GM23338 (cell line): ENCODE measurements around the gene GPRC5D. TPM values are rescaled to one million over a fixed set of nuclear protein-coding genes. Genes with fewer than 3 reads are reported as not detected.

Experiments used
- ATAC-seq: fragments of 200-7000 bp; cut with Tn5 transposase; 3 replicates; pipeline ENCODE4 v1.9.1; 2020
- DNase-seq: peaks from one replicate; pipeline ENCODE4 v3.0.0-alpha.2; 2015; ENCODE audit warnings: low spot score
- H2AFZ ChIP-seq: fragments of 200-600 bp; sonication (generic); 2 replicates; pipeline ENCODE4 v1.8.0; 2016; ENCODE audit warnings: antibody characterized with exemption, mild to moderate bottlenecking, moderate library complexity
- H3F3A ChIP-seq: fragments of 200-600 bp; sonication (generic); replicated peaks from 2 replicates; pipeline ENCODE4 v1.8.0; 2017; ENCODE audit warnings: antibody characterized with exemption, mixed run types, low read depth
- H3K27ac ChIP-seq: fragments of 200-600 bp; sonication (generic); 2 replicates; pipeline ENCODE4 v1.6.1; 2016; ENCODE audit warnings: low read depth
- H3K27me3 ChIP-seq: fragments of 200-600 bp; sonication (generic); 2 replicates; pipeline ENCODE4 v1.8.0; 2016; ENCODE audit warnings: mild to moderate bottlenecking, mixed run types, moderate library complexity; ENCODE audit not compliant: insufficient read depth
- H3K36me3 ChIP-seq: fragments of 200-600 bp; sonication (generic); 2 replicates; pipeline ENCODE4 v1.8.0; 2016; ENCODE audit warnings: mild to moderate bottlenecking; ENCODE audit not compliant: insufficient read depth
- H3K4me1 ChIP-seq: fragments of 200-600 bp; sonication (generic); 2 replicates; pipeline ENCODE4 v1.8.0; 2016; ENCODE audit warnings: mild to moderate bottlenecking, moderate library complexity; ENCODE audit not compliant: insufficient read depth
- H3K4me2 ChIP-seq: fragments of 200-600 bp; sonication (generic); 2 replicates; pipeline ENCODE4 v1.7.1; 2017; ENCODE audit warnings: mixed run types
- H3K4me3 ChIP-seq: fragments of 200-600 bp; sonication (generic); 2 replicates; pipeline ENCODE4 v1.6.1; 2016; ENCODE audit warnings: mixed run types
- H3K79me2 ChIP-seq: fragments of 200-600 bp; sonication (generic); replicated peaks from 2 replicates; pipeline ENCODE4 v1.8.0; 2017; ENCODE audit warnings: mild to moderate bottlenecking; ENCODE audit not compliant: insufficient read depth
- H3K9me2 ChIP-seq: fragments of 200-600 bp; sonication (generic); 2 replicates; pipeline ENCODE4 v1.8.0; 2017; ENCODE audit not compliant: insufficient read depth
- H4K20me1 ChIP-seq: fragments of 200-600 bp; sonication (generic); replicated peaks from 2 replicates; pipeline ENCODE4 v1.8.0; 2017; ENCODE audit warnings: mild to moderate bottlenecking; ENCODE audit not compliant: insufficient read depth
- H3K27ac Mint-ChIP-seq: 2 replicates; pipeline ENCODE4 v1.8.0; 2020; ENCODE audit warnings: inconsistent platforms, mild to moderate bottlenecking, moderate library complexity, mixed read lengths
- H3K27me3 Mint-ChIP-seq: 3 replicates; pipeline ENCODE4 v1.8.0; 2022; ENCODE audit warnings: low read depth, mild to moderate bottlenecking, moderate library complexity, mixed read lengths, inconsistent platforms; ENCODE audit not compliant: insufficient read depth, poor library complexity
- H3K36me3 Mint-ChIP-seq: 3 replicates; pipeline ENCODE4 v1.8.0; 2021; ENCODE audit warnings: low read depth, mild to moderate bottlenecking, inconsistent platforms, moderate library complexity, mixed read lengths
- H3K4me1 Mint-ChIP-seq: 3 replicates; pipeline ENCODE4 v1.8.0; 2020; ENCODE audit warnings: mild to moderate bottlenecking, inconsistent platforms, mixed read lengths
- H3K4me3 Mint-ChIP-seq: 3 replicates; pipeline ENCODE4 v1.8.0; 2021; ENCODE audit warnings: moderate library complexity, mild to moderate bottlenecking, inconsistent platforms, mixed read lengths
- H3K9me3 Mint-ChIP-seq: 3 replicates; pipeline ENCODE4 v1.8.0; 2020; ENCODE audit warnings: moderate library complexity, mild to moderate bottlenecking, inconsistent platforms, mixed read lengths
- CREB1 ChIP-seq: fragments of 250-450 bp; sonication (Bioruptor Pico); IDR thresholded peaks from 2 replicates; pipeline ENCODE4 v1.5.0; 2020; ENCODE audit warnings: low read depth, mild to moderate bottlenecking, moderate library complexity
- CTCF ChIP-seq, 2 experiments: fragments of 200-600 bp in 1 of 2; sonication (generic) in 1 of 2; conservative IDR thresholded peaks; 2 replicates each; pipeline versions ENCODE4 v1.5.1 to v1.6.1; 2016 to 2017; ENCODE audit warnings: antibody characterized with exemption in 2 of 2, low read depth in 2 of 2, mild to moderate bottlenecking in 2 of 2, moderate library complexity in 1 of 2
- EZH2 ChIP-seq: fragments of 200-600 bp; sonication (generic); IDR thresholded peaks from one replicate; pipeline ENCODE4 v1.8.0; 2017; ENCODE audit warnings: antibody characterized with exemption, mild to moderate bottlenecking, low read depth; ENCODE audit not compliant: unreplicated experiment
- EZH2phosphoT487 ChIP-seq: fragments of 200-600 bp; sonication (generic); IDR thresholded peaks from one replicate; pipeline ENCODE4 v1.8.1; 2018; ENCODE audit warnings: antibody characterized with exemption; ENCODE audit not compliant: unreplicated experiment
- JUNB ChIP-seq: IDR thresholded peaks from one replicate; pipeline ENCODE4 v1.6.1; 2016; ENCODE audit warnings: antibody characterized with exemption; ENCODE audit not compliant: unreplicated experiment
- NANOG ChIP-seq: IDR thresholded peaks from 2 replicates; pipeline ENCODE4 v1.6.1; 2016; ENCODE audit warnings: antibody characterized with exemption, borderline replicate concordance
- POLR2AphosphoS5 ChIP-seq: IDR thresholded peaks from 2 replicates; pipeline ENCODE4 v1.6.1; 2016; ENCODE audit warnings: antibody characterized with exemption, low read depth
- REST ChIP-seq: IDR thresholded peaks from one replicate; pipeline ENCODE4 v1.6.1; 2018; ENCODE audit warnings: antibody characterized with exemption; ENCODE audit not compliant: unreplicated experiment
- STAT1 ChIP-seq: IDR thresholded peaks from one replicate; pipeline ENCODE4 v1.6.1; 2016; ENCODE audit warnings: antibody characterized with exemption; ENCODE audit not compliant: unreplicated experiment
- ZNF114 ChIP-seq: fragments of 250-450 bp; sonication (Bioruptor Pico); IDR thresholded peaks from 2 replicates; pipeline ENCODE4 v1.5.0; 2020; ENCODE audit warnings: mild to moderate bottlenecking, moderate library complexity
- ZNF331 ChIP-seq: fragments of 250-450 bp; sonication (Bioruptor Pico); IDR thresholded peaks from 2 replicates; pipeline ENCODE4 v1.5.0; 2020; ENCODE audit warnings: low read depth, mild to moderate bottlenecking, moderate library complexity
- ZNF462 ChIP-seq: fragments of 250-450 bp; sonication (Bioruptor Pico); IDR thresholded peaks from 2 replicates; pipeline ENCODE4 v1.5.0; 2020; ENCODE audit warnings: mild to moderate bottlenecking, moderate library complexity
- polyA plus RNA-seq: library from polyadenylated mRNA; unstranded; fragments of >200 nt; fragmentation: Nextera tagmentation; extraction: Ambion mirVana; gene quantifications from 2 replicates; pipeline ENCODE4 v1.2.1, GENCODE V29; 2016
- total RNA-seq: library from RNA; depleted of rRNA; stranded (reverse); fragments of >200 nt; shearing (Covaris generic); gene quantifications from 2 replicates; pipeline ENCODE4 v1.2.3, GENCODE V29; 2014
- TF ChIP-seq, protein P1 (sequence below): IDR thresholded peaks from 2 replicates; pipeline ENCODE4 v1.6.1; 2016; ENCODE audit warnings: antibody characterized with exemption

The GPRC5D gene
- total and polyA plus RNA-seq, 2 experiments from 2014 or later = not detected

GRCh38 chr12:12993367-12993766 is 41.4 kb upstream of the GPRC5D start:
- H2AFZ ChIP-seq = no peak overlapping the region
- H3K4me3 ChIP-seq = no peak overlapping the region
- peaks cover 3% of the 10 kb centered on the region; the same call in 1 of the 2 replicates for H4K20me1 ChIP-seq
- ATAC-seq (no peak), DNase-seq (no peak)
- Mint-ChIP-seq H3K36me3 (peaks cover 13% of the 10 kb centered on the region), H3K4me1 (peaks cover 50% of the 10 kb centered on the region), H3K27ac (0 out of 2 replicates have a peak overlapping the region, but pooled peaks have one; percentile 80), H3K9me3 (no peaks in the 10 kb centered on the region), H3K4me3 (no peak overlapping the region), H3K27me3 (peaks cover 7% of the 10 kb centered on the region)
- no peaks in the 10 kb centered on the region for H3K27me3 ChIP-seq
- TF ChIP-seq ZNF114 (CRISPR knock-in tag) = no peak
- no peak for TF ChIP-seq ZNF462
- TF ChIP-seq NANOG = no peak
- no peak for TF ChIP-seq STAT1
- no peak for TF ChIP-seq JUNB
- no peak for TF ChIP-seq REST
- no peak for TF ChIP-seq EZH2phosphoT487
- no peak for TF ChIP-seq POLR2AphosphoS5
- TF ChIP-seq CTCF (conservative IDR thresholded peaks at IDR 0.05; ENCODE audit: low read depth in 2 of 2) = no peak
- no peak for TF ChIP-seq EZH2
- no peak for TF ChIP-seq ZNF331 (CRISPR knock-in tag)
- no peak for TF ChIP-seq CREB1 (CRISPR knock-in tag)
- TF ChIP-seq, protein P1, sequence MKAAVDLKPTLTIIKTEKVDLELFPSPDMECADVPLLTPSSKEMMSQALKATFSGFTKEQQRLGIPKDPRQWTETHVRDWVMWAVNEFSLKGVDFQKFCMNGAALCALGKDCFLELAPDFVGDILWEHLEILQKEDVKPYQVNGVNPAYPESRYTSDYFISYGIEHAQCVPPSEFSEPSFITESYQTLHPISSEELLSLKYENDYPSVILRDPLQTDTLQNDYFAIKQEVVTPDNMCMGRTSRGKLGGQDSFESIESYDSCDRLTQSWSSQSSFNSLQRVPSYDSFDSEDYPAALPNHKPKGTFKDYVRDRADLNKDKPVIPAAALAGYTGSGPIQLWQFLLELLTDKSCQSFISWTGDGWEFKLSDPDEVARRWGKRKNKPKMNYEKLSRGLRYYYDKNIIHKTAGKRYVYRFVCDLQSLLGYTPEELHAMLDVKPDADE = no peak
- no peaks in the 10 kb centered on the region for H3K9me2 ChIP-seq
- H3K36me3 ChIP-seq = no peaks in the 10 kb centered on the region
- peaks cover 28% of the 10 kb centered on the region for H3K4me1 ChIP-seq
- no peak overlapping the region for H3K4me2 ChIP-seq
- no peaks in the 10 kb centered on the region for H3F3A ChIP-seq
- no peak overlapping the region for H3K27ac ChIP-seq
- peaks cover 20% of the 10 kb centered on the region for H3K79me2 ChIP-seq
